KMS-11 (cell line): ENCODE data around the gene EDRF1.
"Not testable (repeated sequence)": the region's sequence is repeated elsewhere in the genome, so short reads cannot be mapped to it uniquely, and the experiment has no call there.

Experiments
- H2AFZ ChIP-seq: fragments of 200-600 bp; sonication (generic); 2 replicates; pipeline ENCODE4 v1.6.1; 2016; ENCODE audit warnings: antibody characterized with exemption, mixed run types, low read depth
- H3K27ac ChIP-seq: fragments of 200-600 bp; sonication (generic); 2 replicates; pipeline ENCODE4 v1.6.1; 2016; ENCODE audit warnings: mild to moderate bottlenecking, mixed run types
- H3K27me3 ChIP-seq: fragments of 200-600 bp; sonication (generic); 2 replicates; pipeline ENCODE4 v1.6.1; 2017; ENCODE audit warnings: mild to moderate bottlenecking, low read depth, mixed run types, moderate library complexity; ENCODE audit not compliant: insufficient read depth
- H3K36me3 ChIP-seq: fragments of 200-600 bp; sonication (generic); 2 replicates; pipeline ENCODE4 v1.6.1; 2017; ENCODE audit warnings: mild to moderate bottlenecking, mixed run types; ENCODE audit not compliant: insufficient read depth
- H3K4me1 ChIP-seq: fragments of 200-600 bp; sonication (generic); 2 replicates; pipeline ENCODE4 v1.6.1; 2016; ENCODE audit warnings: mild to moderate bottlenecking, low read depth, mixed run types; ENCODE audit not compliant: poor library complexity, severe bottlenecking
- H3K4me2 ChIP-seq: fragments of 200-600 bp; sonication (generic); 2 replicates; pipeline ENCODE4 v1.7.0; 2016; ENCODE audit warnings: mild to moderate bottlenecking, mixed run types
- H3K4me3 ChIP-seq: fragments of 200-600 bp; sonication (generic); IDR thresholded peaks from 2 replicates; pipeline ENCODE4 v1.6.1; 2017; ENCODE audit warnings: low read depth, low read length, mixed read lengths; ENCODE audit not compliant: insufficient read depth
- H3K79me2 ChIP-seq: fragments of 200-600 bp; sonication (generic); 2 replicates; pipeline ENCODE4 v1.6.1; 2016; ENCODE audit warnings: low read depth, mixed run types; ENCODE audit not compliant: insufficient read depth
- H3K9ac ChIP-seq: fragments of 200-600 bp; sonication (generic); 2 replicates; pipeline ENCODE4 v1.6.1; 2016; ENCODE audit warnings: mild to moderate bottlenecking, mixed run types
- H4K20me1 ChIP-seq: fragments of 200-600 bp; sonication (generic); 2 replicates; pipeline ENCODE4 v1.6.1; 2016; ENCODE audit warnings: mild to moderate bottlenecking, mixed run types; ENCODE audit not compliant: insufficient read depth
- CTCF ChIP-seq: fragments of 200-600 bp; sonication (generic); conservative IDR thresholded peaks from 2 replicates; pipeline ENCODE4 v1.6.1; 2017; ENCODE audit warnings: low read depth, mild to moderate bottlenecking, antibody characterized with exemption, low read length, moderate library complexity, mixed read lengths

The EDRF1 gene

DNA sequence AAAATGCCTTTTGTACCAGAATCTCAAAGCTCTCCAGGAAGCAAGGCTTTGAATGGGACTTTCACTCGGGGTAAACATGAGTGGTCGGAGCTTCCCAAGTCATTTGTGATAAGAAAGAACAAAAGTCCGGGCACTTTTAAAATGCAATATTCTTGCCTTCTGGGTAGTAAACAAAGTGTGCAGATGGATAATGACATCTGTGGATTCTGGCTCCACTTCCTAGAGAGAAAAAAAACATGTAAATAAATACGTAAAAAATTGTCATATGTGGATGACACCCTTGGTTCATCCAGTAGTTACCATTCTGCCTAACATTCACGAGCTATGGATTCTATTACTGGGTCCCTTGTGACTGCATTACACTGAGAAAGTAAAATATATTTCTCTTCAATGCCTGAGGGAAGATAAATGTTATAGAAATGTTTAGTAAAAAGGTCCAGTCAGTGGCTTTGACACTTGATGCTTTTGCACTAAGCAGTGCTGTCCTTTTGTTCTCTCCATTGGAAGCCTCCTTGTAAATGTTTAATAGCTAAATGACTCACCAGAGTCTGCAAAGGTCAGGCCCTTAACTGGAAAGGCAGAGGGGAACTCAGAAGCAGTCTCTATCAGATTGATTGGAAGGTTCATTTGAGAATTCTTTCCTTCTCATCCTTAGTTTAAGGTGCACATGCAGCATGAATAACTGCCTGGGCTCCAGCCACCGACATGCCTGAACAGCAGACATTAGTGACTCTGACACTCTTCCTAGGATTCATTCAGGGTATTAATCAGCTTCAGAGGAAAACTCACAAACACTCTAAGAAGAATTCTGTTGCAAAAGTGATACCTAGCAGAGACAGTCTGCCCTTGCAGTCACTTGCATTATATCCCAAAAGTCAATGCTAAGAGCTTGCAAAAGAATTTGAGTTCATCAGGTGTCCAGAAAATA lies 11.7 kb upstream of the EDRF1 start:
- Histone ChIP-seq H4K20me1 (no peaks in the 10 kb centered on the region), H3K36me3 (no peaks in the 10 kb centered on the region), H3K9ac (no peak overlapping the region), H3K4me3 (no peak overlapping the region), H3K79me2 (no peaks in the 10 kb centered on the region), H3K27ac (no peak overlapping the region), H3K4me2 (no peak overlapping the region), H3K27me3 (no peaks in the 10 kb centered on the region), H3K4me1 (peaks cover 17% of the 10 kb centered on the region), H2AFZ (no peak overlapping the region)
- no peak for TF ChIP-seq CTCF

DNA sequence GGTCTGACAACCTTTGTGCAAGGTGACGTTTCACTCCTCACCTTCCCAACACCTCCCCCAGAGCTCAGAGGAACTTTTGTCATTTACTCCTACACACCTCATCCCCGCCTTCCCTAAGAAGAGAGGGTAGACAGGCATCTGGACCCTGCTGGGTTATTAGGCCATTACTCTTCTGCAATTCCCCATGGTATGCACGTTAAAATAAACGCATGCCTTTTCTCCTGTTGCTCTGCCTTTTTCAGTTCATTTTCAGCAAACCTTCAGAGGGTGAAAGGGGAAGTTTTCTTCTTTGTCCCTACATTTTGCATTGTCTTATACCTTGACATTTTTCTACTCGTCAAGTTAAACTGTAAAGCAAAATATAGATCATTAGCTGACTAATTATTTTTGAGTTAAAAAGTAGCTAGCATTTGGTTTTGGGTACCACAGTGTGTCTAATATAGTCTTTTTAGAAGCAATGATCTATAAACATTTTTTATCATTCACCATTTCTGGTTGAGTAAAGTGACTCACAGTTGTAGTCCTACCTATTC lies 10.5 kb upstream of the EDRF1 start:
- H3K79me2 ChIP-seq = no peaks in the 10 kb centered on the region
- H3K9ac ChIP-seq = no peak overlapping the region
- H2AFZ ChIP-seq = no peak overlapping the region
- no peak for TF ChIP-seq CTCF
- H3K4me1 ChIP-seq = peaks cover 17% of the 10 kb centered on the region
- H3K27me3 ChIP-seq = no peaks in the 10 kb centered on the region
- no peaks in the 10 kb centered on the region for H3K36me3 ChIP-seq
- no peaks in the 10 kb centered on the region for H4K20me1 ChIP-seq
- no peak overlapping the region for H3K27ac ChIP-seq
- H3K4me3 ChIP-seq = no peak overlapping the region
- H3K4me2 ChIP-seq = no peak overlapping the region

DNA sequence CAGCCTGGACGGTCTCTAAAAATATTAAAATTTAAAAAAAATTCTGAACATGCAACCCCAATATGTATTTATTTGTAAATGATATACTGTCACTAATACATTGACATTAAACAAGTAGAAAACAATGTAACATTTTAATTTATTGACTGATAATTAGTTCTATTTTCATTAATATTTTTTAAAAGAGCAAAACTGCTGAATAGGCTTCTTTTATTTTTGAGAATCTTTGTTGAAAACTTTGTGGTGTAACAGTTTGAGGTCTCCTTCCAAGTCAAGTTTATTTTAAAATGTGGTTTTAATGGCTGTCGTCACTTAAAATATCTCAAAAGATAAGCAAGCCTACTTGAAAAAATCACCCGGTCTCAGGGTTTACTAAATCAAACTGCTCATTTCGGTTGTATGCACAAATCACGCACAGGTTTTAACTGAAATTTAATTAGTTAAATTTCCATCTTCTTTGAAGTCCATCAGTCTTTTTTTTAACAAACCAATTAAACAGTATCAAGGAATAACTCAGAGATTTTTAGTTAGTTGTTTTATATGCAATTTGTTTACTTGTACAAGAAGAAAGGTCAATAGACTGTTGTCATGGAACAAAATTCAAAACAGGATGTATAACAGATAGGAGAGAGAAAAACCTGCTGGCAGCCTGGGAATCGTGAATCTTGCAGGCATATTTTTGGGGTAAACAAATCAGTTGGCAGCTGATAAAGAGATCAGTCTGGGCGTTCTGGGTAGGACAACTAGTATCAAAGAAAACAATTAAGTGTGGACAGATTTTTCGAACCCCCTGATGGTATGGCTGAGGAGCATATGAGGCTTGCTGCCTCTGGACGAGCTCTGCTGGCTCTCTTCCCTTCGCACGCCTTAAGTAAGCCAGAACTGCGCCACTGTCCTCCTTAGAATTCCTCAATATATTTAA lies 9.7 kb upstream of the EDRF1 start:
- peaks cover 17% of the 10 kb centered on the region for H3K4me1 ChIP-seq
- H2AFZ ChIP-seq = no peak overlapping the region
- no peak for TF ChIP-seq CTCF

GRCh38 chr10:125711110-125711750 lies 8.3 kb upstream of the EDRF1 start:
- H3K4me2 ChIP-seq = no peak overlapping the region
- H3K79me2 ChIP-seq = no peaks in the 10 kb centered on the region
- TF ChIP-seq CTCF = no peak
- H3K4me1 ChIP-seq = peaks cover 17% of the 10 kb centered on the region
- H3K27ac ChIP-seq = no peak overlapping the region
- H3K36me3 ChIP-seq = no peaks in the 10 kb centered on the region
- no peaks in the 10 kb centered on the region for H3K27me3 ChIP-seq
- H3K9ac ChIP-seq = no peak overlapping the region
- no peak overlapping the region for H2AFZ ChIP-seq
- H3K4me3 ChIP-seq = no peak overlapping the region
- H4K20me1 ChIP-seq = no peaks in the 10 kb centered on the region

More for the DNA sequence above, 9.7 kb upstream of the EDRF1 start:
- Histone ChIP-seq H3K79me2 (no peaks in the 10 kb centered on the region), H4K20me1 (no peaks in the 10 kb centered on the region), H3K4me2 (no peak overlapping the region), H3K27ac (no peak overlapping the region), H3K27me3 (no peaks in the 10 kb centered on the region), H3K4me3 (no peak overlapping the region), H3K36me3 (no peaks in the 10 kb centered on the region), H3K9ac (no peak overlapping the region)

DNA sequence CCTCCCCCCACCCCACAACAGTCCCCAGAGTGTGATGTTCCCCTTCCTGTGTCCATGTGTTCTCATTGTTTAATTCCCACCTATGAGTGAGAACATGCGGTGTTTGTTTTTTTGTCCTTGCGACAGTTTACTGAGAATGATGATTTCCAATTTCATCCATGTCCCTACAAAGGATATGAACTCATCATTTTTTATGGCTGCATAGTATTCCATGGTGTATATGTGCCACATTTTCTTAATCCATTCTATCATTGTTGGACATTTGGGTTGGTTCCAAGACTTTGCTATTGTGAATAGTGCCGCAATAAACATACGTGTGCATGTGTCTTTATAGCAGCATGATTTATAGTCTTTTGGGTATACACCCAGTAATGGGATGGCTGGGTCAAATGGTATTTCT lies 4.8 kb upstream of the EDRF1 start:
- not testable (repeated sequence) for H4K20me1 ChIP-seq, H2AFZ ChIP-seq, H3K9ac ChIP-seq, H3K27ac ChIP-seq, H3K79me2 ChIP-seq, H3K27me3 ChIP-seq, H3K4me3 ChIP-seq, H3K4me2 ChIP-seq, H3K36me3 ChIP-seq
- peaks cover 13% of the 10 kb centered on the region for H3K4me1 ChIP-seq
